Skin epidermis (tissue), 12 donors: ENCODE data around the gene FAM76B.

Experiments
- H3K27ac ChIP-seq, 21 experiments: fragments of 200-600 bp; sonication (generic) in 11 of 21; one replicate each; pipeline ENCODE4 v1.5.0; 2020; ENCODE audit warnings: mild to moderate bottlenecking in 3 of 21, inconsistent platforms in 2 of 21, moderate library complexity in 2 of 21
- H3K4me3 ChIP-seq, 7 experiments: fragments of 200-600 bp; sonication (generic) in 2 of 7; one replicate each; pipeline ENCODE4 v1.5.0; 2020; ENCODE audit warnings: inconsistent platforms in 2 of 7, mild to moderate bottlenecking in 2 of 7, moderate library complexity in 1 of 7

FAM76B gene

DNA sequence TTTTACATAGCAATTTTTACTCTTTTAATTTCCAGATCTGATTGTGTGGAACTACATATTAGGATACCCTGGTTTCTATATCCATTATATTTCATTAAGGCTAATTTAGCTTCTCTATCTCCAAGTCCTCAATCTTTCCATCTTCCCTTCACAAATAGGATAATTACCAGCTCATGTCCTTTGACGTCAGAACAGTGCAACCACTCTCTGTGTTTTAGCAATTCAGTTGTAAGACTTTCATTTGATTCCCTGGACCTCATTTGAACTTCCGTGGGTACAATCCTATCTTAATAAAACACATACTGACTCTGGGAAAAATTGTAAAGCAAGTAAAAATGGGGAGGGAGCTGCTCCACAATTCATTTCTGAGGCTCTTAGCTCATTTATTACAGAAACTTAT, 52.8 kb downstream of the FAM76B start:
- Histone ChIP-seq H3K27ac (no peak overlapping the region), H3K4me3 (no peak overlapping the region)

DNA sequence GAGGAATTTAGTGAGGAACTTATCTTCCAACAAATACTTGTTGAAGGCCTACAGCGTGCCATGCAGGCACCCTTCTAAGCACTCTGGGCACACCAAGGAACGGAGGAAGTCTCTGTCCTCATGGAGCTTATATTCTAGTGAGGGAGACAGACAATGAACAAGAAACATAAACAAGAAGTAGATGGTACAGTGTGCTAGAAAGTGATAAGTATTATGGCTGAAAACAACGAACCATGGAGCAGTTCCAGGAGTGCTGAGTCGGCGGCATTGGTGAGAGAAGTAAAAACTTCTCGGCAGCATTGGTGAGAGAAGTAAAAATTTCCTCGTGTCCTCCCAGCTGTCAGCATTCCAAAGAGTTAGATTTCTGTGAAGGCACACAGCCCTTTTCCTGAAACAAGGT, 53.2 kb downstream of the FAM76B start:
- Histone ChIP-seq H3K27ac (no peak overlapping the region), H3K4me3 (no peak overlapping the region)

GRCh38 chr11:95734009-95734572, 55.5 kb downstream of the FAM76B start:
- no peak overlapping the region for H3K4me3 ChIP-seq
- H3K27ac ChIP-seq, result no peak overlapping the region

DNA sequence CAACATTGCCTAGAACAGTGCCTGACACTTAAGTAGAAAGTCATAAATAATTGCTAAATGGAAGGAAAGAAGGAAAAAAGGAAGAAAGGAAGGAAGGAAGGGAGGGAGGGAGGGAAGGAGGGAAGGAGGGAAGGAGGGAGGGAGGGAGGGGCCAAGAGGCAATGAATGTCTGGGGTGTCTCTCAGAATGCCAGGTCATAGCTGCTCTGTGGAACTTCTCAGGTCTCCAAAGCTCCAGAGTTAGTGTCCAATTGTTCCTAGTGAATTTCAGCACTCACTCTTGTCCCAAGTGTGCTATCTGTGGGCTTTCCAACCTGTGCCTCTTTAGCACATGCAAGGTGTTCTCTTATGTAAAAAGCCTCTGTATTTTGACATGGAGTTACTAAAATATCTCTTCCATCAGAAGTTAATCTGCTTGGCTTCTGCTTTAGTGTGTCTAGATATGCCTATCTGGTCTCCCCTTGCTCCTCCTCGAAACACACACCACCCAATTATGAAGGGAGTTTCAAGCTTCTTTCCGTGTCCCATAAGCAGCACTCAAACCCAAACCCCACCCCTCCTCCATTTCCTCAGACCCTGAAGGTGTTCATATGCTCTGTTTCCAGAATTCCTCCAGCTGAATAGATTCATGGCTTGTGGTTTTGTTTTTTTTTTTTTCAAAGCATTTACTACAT, 56.5 kb downstream of the FAM76B start:
- Histone ChIP-seq H3K4me3 (no peak overlapping the region), H3K27ac (no peak overlapping the region)

GRCh38 chr11:95729462-95729861, 60.1 kb downstream of the FAM76B start:
- Histone ChIP-seq H3K27ac (no peak overlapping the region), H3K4me3 (no peak overlapping the region)

GRCh38 chr11:95728790-95729189, 60.8 kb downstream of the FAM76B start:
- Histone ChIP-seq H3K27ac (no peak overlapping the region), H3K4me3 (no peak overlapping the region)

DNA sequence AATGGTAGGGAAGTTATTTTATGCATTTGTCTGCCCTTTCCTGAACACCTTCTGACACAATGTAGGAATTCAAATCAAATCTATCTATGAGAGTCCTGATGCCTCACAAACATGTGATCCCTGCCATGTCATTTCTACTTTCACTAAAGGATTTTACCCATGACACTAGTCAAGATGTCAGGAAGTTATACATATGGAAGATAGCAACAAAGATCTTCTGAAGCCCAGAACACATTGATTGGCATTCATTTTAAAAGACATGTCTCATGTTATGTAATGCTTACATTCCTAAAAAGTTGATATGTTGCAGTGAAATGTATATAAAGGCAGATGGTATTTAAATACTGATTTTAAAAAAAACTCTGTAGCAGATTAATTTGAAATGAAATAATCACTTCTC, 61.5 kb downstream of the FAM76B start:
- H3K4me3 ChIP-seq, result no peak overlapping the region
- H3K27ac ChIP-seq, result no peak overlapping the region

- Histone ChIP-seq H3K27ac (no peak overlapping the region), H3K4me3 (no peak overlapping the region)
These were observed 62.0 kb downstream of the FAM76B start for GRCh38 chr11:95727620-95728019.

DNA sequence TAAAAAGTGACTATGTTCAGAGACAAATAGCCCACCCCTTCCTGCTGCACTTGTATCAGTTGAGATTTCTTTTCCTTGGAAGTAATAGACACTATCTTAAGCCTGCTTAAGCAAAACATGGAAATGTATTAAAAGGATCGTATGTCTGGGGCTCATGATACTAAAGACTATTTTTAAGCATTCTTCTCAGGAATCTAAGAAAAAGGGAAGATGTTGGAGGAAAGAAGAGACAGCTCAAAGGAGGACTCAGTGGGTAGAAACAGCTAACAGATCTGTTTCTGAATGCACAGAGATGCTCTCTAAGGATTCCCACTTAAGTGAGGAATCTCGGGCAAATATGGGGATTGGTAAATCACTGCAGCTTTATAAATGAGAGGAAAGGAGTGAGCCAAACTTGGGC, 62.5 kb downstream of the FAM76B start:
- no peak overlapping the region for H3K4me3 ChIP-seq
- H3K27ac ChIP-seq, result no peak overlapping the region

DNA sequence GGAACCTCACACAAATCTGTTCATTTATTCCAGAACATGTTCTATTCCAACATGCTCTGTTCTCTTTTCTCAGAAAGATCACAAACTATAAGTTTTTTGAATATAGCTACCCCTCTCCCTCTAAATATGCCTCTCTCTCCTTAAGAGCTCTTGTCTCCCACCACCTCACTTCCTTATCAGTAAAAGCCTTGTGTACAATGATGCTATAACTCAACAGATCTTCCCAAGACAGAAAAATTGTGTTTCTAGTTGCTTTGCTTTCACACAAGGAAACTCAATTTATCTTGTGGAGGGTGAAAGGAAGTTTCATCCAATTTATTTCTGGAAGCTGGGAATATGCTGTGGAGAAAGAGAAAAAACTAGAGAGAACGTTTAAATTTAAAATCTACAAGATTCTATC, 64.4 kb downstream of the FAM76B start:
- H3K27ac ChIP-seq, result no peak overlapping the region

DNA sequence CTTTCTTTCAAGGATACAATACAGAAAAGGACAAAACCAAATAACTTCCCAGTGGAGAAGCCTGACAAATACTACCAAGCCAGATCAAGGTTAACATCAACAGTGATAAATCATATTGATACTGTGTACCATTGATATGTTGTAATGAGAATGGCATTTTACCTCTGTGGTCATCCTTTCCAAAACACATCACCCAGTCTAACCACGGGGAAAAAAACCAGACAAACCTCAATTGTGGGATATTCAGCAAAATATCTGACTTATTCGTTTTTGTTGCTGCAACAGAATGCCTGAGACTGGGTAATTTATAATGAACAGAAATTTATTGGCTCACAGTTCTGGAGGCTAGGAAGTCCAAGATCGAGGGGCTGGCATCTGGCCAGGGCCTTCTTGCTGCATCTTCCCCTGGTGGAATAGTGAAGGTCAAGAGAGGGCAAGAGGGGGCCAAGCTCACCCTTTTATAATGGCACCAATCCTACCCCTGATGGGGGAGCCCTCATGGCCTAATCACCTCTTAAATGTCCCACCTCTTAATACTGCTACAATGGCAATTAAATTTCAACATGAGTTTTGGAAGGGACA, 66.1 kb downstream of the FAM76B start:
- H3K4me3 ChIP-seq, result no peak overlapping the region
- no peak overlapping the region for H3K27ac ChIP-seq

More for the DNA sequence above, 64.4 kb downstream of the FAM76B start:
- H3K4me3 ChIP-seq, result no peak overlapping the region

DNA sequence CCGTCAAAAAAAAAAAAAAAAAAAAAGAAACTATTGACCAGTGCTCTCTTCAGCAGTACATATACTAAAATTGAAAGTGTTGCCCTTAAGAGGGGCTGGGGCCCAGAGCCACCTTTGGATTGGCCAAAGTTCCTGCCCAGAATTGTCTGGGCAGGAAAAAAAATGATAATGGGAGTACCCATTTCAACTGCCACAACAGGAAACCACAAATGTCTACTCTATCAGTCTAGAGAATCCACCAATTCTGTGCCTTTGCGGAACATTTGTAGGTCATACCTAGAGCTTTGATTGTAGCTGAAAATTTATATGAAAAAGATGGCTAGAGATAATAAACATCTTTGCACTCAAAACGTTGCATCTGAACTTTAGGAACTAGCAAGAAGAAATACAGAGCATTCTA, 69.4 kb downstream of the FAM76B start:
- no peak overlapping the region for H3K27ac ChIP-seq

More for the DNA sequence above, 69.4 kb downstream of the FAM76B start:
- H3K4me3 ChIP-seq, result no peak overlapping the region
